Endothelial cell (in vitro differentiated cells): Measurements from ENCODE around the gene JUN. TPM values are rescaled to one million over a fixed set of nuclear protein-coding genes. Genes with fewer than 3 reads are reported as not detected.
A peak's percentile ranks its signal among the peaks of the same experiment; 100 is the strongest.

Experiments
- DNase-seq: peaks from one replicate; pipeline ENCODE4 v3.0.0; 2021; ENCODE audit warnings: low spot score
- H3K27ac Mint-ChIP-seq: one replicate; pipeline ENCODE4 v1.8.0; 2021; ENCODE audit warnings: mixed read lengths, inconsistent platforms; ENCODE audit not compliant: unreplicated experiment
- H3K27me3 Mint-ChIP-seq: one replicate; pipeline ENCODE4 v1.8.0; 2021; ENCODE audit warnings: mild to moderate bottlenecking, moderate library complexity, mixed read lengths, inconsistent platforms; ENCODE audit not compliant: unreplicated experiment
- H3K36me3 Mint-ChIP-seq: one replicate; pipeline ENCODE4 v1.8.0; 2021; ENCODE audit warnings: mild to moderate bottlenecking, low read depth, mixed read lengths, inconsistent platforms; ENCODE audit not compliant: unreplicated experiment
- H3K4me1 Mint-ChIP-seq: one replicate; pipeline ENCODE4 v1.8.0; 2021; ENCODE audit warnings: mild to moderate bottlenecking, mixed read lengths, inconsistent platforms; ENCODE audit not compliant: unreplicated experiment
- H3K4me3 Mint-ChIP-seq: one replicate; pipeline ENCODE4 v1.8.0; 2021; ENCODE audit warnings: mild to moderate bottlenecking, mixed read lengths, inconsistent platforms; ENCODE audit not compliant: unreplicated experiment
- H3K9me3 Mint-ChIP-seq: one replicate; pipeline ENCODE4 v1.8.0; 2021; ENCODE audit warnings: mixed read lengths, inconsistent platforms; ENCODE audit not compliant: unreplicated experiment
- total RNA-seq: library from RNA; stranded (reverse); fragmentation: NEBNext Ultra II Directional; extraction: Animal tissue kit (Norgen Biotek cat#: 25700); gene quantifications from one replicate; pipeline ENCODE4 v1.2.1, GENCODE V29; 2021; ENCODE audit not compliant: unreplicated experiment
- TF ChIP-seq, protein P1 (sequence below): fragments of 200-600 bp; sonication (generic); IDR thresholded peaks from one replicate; pipeline ENCODE4 v1.5.0; 2021; ENCODE audit warnings: antibody characterized with exemption; ENCODE audit not compliant: unreplicated experiment

JUN gene
- total RNA-seq, 1 donor from 2014 or later: 56.3 TPM

DNA sequence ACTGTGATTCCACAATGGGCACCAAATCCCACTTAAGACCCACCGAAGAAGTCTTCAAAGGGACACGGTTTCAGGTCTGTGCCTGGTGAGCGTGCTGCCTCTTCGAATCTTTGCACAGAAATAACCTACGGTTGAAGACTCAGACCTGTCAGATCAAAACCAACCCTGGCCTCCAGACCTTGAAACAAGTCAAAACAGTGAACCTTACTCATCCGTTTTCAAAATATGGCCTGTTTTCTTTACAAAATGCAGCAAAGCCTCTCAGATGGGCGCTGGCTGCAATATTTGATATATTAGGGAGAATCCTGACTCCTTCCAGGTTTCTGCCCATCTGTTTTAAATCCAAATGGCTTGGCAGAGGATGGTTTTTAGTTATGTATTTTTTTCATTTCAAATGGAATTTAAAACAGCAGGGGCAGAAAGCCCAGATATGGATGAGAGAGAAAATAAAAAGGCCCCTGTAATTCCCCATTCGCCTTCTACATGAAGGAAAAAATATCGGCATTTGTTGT, 14.0 kb downstream of the JUN start:
- Mint-ChIP-seq H3K4me3 (no peak overlapping the region), H3K27me3 (no peaks in the 10 kb centered on the region), H3K36me3 (no peaks in the 10 kb centered on the region), H3K4me1 (peaks cover 13% of the 10 kb centered on the region), H3K9me3 (no peaks in the 10 kb centered on the region), H3K27ac (no peak overlapping the region)
- no peak for DNase-seq
- TF ChIP-seq, protein P1, sequence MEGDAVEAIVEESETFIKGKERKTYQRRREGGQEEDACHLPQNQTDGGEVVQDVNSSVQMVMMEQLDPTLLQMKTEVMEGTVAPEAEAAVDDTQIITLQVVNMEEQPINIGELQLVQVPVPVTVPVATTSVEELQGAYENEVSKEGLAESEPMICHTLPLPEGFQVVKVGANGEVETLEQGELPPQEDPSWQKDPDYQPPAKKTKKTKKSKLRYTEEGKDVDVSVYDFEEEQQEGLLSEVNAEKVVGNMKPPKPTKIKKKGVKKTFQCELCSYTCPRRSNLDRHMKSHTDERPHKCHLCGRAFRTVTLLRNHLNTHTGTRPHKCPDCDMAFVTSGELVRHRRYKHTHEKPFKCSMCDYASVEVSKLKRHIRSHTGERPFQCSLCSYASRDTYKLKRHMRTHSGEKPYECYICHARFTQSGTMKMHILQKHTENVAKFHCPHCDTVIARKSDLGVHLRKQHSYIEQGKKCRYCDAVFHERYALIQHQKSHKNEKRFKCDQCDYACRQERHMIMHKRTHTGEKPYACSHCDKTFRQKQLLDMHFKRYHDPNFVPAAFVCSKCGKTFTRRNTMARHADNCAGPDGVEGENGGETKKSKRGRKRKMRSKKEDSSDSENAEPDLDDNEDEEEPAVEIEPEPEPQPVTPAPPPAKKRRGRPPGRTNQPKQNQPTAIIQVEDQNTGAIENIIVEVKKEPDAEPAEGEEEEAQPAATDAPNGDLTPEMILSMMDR: no peak

DNA sequence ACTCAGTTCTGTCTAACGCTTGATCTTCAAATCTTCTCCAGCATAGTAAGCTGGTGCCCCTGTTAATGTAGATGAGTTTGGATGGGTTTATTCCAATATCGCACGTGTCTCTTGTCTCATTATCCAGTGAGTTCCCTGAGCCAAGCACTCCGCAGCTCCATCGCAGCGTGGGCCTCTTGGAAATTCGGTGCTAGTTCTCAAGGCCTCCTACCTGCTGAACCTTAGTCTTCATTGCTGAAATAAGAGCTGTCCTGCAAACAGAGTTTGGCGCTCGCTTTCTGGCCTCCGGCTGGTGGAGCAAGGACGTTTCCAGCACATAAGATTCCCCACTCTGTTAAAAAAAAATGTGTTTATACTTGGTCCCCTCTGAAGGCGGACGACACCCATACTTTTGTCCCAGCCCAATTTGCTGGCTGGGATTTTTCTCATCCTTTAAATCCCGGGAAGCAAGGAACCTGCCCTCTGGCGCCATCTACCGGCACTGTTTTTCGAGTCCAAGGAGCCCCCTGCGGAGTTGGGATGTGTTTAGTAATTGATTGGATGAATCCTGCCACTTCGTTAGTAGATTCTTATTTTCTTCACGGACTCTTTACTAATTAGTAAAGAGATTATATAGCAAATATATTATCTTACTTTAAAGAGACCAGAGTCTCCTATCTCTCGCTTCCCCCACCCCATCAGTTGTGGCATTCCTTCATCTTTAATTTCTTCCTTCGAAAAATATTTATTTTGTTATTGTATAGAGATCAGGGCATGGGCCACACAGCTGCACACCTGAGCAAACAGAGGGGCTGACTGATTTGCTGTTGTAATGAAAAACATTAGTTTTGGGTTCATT, 14.7 kb downstream of the JUN start:
- Mint-ChIP-seq H3K9me3 (no peaks in the 10 kb centered on the region), H3K36me3 (no peaks in the 10 kb centered on the region), H3K4me1 (peaks cover 13% of the 10 kb centered on the region), H3K4me3 (no peak overlapping the region), H3K27me3 (no peaks in the 10 kb centered on the region), H3K27ac (no peak overlapping the region)
- TF ChIP-seq, protein P1: peak; percentile 75
- DNase-seq: peak; percentile 79

DNA sequence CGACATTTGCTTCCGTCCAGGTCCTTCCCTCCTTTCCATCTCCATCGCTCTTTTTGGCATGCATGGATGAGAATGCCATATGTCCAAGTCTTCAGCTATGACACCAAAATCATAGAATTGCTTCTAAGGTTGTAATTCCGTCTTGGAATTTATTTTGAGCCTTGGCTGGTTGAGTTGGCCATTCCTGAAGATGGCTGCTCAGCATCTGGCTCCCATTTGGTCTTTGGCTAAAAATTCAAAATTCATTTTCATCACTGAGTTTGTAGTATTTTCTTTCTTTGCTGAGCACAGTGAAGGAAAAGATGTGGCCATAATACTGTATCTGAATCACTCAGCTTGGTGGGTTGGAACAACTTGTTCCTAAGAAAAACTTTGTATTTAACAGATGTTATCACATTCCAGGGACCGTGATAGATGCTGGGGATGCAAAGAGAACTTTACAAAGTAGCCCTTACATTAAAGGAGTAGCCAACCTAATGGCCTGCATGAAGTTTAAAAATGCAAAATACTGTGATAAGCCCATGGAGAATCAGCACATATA, 15.6 kb downstream of the JUN start:
- no peak for DNase-seq
- Mint-ChIP-seq H3K4me1 (peaks cover 12% of the 10 kb centered on the region), H3K9me3 (no peaks in the 10 kb centered on the region), H3K27ac (no peak overlapping the region), H3K27me3 (no peaks in the 10 kb centered on the region), H3K36me3 (no peaks in the 10 kb centered on the region), H3K4me3 (no peak overlapping the region)
- TF ChIP-seq, protein P1: no peak

DNA sequence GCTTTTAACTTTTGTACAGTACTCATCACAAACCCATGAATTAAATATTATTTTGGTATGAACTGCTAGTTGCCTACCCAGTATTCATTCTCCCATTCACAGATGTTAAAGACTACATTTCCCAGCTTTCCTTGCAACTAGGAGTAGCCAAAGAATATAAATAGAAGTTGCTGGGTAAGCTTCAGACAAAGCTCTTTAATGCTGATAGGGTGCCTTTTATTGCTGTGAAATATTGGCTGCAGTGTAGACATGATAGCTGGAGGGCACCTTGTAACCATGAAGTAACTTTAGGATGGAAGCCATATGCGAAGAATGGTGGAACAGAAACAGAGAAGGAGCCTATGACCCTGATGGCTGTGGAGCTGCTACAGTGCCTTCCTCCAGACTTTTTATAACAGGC, 16.7 kb downstream of the JUN start:
- H3K27ac Mint-ChIP-seq: no peak overlapping the region
- no peak overlapping the region for H3K4me3 Mint-ChIP-seq
- no peaks in the 10 kb centered on the region for H3K36me3 Mint-ChIP-seq
- peaks cover 19% of the 10 kb centered on the region for H3K4me1 Mint-ChIP-seq
- no peak for DNase-seq
- TF ChIP-seq, protein P1: no peak
- no peaks in the 10 kb centered on the region for H3K9me3 Mint-ChIP-seq
- H3K27me3 Mint-ChIP-seq: no peaks in the 10 kb centered on the region

DNA sequence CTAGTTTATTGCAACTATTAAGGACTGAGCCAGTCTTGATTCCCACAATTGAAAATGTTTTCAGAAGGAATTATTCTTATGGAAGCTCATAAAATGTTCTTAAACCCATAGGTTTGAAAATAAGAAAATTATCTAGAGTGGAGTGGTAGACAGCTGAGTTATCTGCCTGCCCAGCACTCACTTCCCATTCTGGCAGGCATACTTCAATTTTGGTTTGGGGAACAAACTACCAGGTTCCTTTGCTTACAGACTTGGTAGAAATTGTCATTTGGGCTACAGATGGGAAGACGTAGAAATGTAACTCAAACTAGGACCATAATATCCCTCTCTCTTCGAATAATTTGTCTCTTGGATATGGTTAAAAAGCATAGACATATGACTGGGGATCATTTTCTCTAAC, 18.4 kb downstream of the JUN start:
- H3K4me1 Mint-ChIP-seq: peaks cover 21% of the 10 kb centered on the region
- DNase-seq: no peak
- TF ChIP-seq, protein P1: no peak
- H3K9me3 Mint-ChIP-seq: no peaks in the 10 kb centered on the region
- no peak overlapping the region for H3K27ac Mint-ChIP-seq
- H3K4me3 Mint-ChIP-seq: no peak overlapping the region
- H3K36me3 Mint-ChIP-seq: no peaks in the 10 kb centered on the region
- no peaks in the 10 kb centered on the region for H3K27me3 Mint-ChIP-seq
